Epidermal melanocyte (primary cell): ENCODE measurements around the gene CES3.
A peak's percentile ranks its signal among the peaks of the same experiment; 100 is the strongest.
"Not testable (repeated sequence)": the region's sequence is repeated elsewhere in the genome, so short reads cannot be mapped to it uniquely, and the experiment has no call there.

Experiments used
- DNase-seq: peaks from one replicate; pipeline ENCODE4 v3.0.0; 2011; ENCODE audit warnings: low spot score; ENCODE audit not compliant: insufficient read length

CES3 gene

DNA sequence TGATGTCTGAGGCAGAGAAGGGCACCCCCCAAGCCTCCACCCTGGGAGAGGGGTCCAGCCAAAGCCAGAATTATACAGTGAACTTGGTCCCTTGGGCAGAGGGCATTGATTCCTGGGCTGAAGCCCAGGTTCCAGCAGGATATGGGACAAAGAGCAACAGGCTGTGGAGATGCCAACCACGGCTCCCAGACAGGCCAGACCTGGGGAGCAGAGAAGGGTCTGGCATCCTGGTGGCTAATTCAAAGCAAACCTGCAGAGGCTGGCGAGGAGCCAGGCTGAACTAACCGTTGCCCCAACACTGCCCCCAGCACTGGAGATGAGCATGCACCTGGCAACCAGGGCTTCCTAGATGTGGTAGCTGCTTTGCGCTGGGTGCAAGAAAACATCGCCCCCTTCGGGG lies 3.0 kb downstream of the CES3 start:
- DNase-seq: no peak

DNA sequence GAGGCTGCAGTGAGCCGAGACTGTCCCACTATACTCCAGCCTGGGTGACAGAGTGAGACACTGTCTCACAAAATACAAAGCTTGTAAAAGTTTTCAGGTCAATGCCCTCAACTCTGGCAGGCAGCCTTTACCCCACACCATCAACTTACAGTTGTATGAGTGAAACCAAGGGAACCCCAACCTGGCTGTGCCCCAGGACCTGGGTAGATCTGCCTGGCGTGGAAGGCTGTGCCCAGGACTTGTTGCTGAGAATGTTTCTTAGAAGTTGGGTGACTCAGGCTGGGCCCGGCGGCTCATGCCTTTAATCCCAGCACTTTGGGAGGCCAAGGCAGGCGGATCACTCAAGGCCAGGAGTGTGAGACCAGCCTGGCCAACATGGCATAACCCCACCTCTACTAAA lies 7.8 kb downstream of the CES3 start:
- no peak for DNase-seq

DNA sequence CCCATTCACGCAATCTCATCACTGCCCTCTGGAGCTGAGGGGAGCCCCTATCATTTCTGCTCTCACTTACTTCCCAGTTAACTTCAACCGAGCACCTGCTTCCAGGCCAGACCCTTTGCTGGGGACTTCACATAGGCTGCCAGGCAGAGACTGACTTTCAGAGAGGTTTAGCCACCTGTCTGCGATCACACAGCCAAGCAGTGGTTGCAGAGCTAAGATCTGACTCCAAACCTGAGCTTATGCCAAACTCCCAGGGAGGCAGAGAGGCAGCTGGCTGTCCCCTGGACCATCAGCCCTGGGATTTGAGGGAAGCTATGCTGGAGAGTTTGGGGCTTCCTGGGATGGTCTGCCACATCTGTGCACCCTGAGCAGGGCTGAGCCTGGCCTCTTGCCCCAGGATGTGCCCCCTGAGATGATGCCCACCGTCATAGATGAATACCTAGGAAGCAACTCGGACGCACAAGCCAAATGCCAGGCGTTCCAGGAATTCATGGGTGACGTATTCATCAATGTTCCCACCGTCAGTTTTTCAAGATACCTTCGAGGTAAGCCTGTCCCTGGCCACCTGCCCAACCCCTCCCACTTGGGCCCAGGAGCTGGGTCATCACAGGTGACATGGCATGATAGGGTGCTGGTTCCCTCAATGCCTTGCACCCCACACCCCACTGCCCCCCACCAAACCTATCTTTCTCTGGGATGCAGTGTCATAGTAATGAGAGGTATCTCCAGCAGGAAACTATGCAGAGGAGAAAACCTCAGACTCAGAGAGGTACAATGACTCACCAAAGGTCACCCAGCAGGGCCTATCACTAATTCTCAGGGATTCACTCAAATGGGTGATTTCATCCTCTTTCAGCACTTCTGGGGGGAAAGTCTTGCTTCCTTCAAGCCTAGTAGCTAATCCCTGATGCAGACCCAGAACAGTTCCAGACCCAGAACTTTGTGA lies 10.0 kb downstream of the CES3 start:
- DNase-seq: no peak

GRCh38 chr16:66972983-66973382 lies 11.9 kb downstream of the CES3 start:
- no peak for DNase-seq

DNA sequence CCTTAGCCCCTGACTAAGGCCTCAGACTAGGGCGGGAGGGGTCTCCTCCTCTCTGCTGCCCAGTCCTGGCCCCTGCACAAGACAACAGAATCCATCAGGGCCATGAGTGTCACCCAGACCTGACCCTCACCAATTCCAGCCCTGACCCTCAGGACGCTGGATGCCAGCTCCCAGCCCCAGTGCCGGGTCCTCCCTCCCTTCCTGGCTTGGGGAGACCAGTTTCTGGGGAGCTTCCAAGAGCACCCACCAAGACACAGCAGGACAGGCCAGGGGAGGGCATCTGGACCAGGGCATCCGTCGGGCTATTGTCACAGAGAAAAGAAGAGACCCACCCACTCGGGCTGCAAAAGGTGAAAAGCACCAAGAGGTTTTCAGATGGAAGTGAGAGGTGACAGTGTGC lies 12.7 kb downstream of the CES3 start:
- no peak for DNase-seq

DNA sequence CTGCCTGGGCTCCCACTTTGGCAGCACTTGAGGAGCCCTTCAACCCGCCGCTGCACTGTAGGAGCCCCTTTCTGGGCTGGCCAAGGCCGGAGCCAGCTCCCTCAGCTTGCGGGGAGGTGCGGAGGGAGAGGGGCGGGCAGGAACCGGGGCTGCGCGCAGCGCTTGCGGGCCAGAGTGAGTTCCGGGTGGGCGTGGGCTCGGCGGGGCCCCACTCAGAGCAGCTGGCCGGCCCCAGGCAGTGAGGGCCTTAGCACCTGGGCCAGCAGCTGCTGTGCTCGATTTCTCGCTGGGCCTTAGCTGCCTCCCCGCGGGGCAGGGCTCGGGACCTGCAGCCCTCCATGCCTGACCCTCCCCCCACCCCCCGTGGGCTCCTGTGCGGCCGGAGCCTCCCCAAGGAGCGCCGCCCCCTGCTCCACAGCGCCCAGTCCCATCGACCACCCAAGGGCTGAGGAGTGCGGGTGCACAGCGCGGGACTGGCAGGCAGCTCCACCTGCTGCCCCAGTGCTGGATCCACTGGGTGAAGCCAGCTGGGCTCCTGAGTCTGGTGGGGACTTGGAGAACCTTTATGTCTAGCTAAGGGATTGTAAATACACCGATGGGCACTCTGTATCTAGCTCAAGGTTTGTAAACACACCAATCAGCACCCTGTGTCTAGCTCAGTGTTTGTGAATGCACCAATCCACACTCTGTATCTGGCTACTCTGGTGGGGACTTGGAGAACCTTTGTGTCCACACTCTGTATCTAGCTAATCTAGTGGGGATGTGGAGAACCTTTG lies 13.3 kb downstream of the CES3 start:
- not testable (repeated sequence) for DNase-seq

- not testable (repeated sequence) for DNase-seq
Observed at GRCh38 chr16:66974932-66975246, 13.8 kb downstream of the CES3 start.

GRCh38 chr16:66975302-66975893 lies 14.3 kb downstream of the CES3 start:
- no peak for DNase-seq

GRCh38 chr16:66976746-66977145 lies 15.7 kb downstream of the CES3 start:
- no peak for DNase-seq

DNA sequence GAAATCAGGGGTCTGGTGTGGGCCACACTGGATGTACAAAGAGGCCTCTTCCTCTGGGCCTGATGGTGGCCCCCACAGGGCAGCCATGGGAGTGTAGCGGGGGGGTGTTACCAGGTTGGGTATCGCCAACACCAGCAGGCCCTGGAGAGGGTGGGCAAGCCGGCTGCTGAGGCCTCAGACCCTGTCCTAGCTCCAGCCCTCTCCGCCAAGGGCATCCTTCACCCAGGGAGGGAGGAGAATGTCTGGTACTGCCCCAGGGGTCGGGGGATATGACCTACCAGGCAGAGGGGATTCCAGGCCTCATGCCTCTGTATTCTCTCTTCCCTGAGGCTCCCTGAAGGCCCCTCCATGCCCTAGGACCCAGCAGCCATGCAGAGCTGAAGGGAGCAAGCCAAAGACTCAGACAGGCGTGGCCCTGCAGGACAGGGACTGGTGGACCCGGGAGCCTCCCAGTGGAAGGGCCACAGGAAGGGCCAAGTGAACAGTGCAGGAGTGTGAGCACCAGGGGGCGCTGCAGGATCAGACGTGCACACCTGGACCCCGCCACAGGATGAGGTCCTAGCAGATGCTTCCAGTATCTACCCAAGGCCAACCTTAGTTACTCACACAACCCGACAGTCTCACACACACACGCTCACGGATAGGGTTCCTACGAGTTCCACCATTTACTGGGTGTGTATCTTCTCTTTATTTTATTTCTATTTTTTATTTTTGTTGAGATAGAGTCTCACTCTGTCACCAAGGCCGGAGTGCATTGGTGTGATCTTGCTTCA lies 16.5 kb downstream of the CES3 start:
- peak; percentile 86 for DNase-seq

- no peak for DNase-seq
Observed at GRCh38 chr16:66979011-66979717, 18.1 kb downstream of the CES3 start.

DNA sequence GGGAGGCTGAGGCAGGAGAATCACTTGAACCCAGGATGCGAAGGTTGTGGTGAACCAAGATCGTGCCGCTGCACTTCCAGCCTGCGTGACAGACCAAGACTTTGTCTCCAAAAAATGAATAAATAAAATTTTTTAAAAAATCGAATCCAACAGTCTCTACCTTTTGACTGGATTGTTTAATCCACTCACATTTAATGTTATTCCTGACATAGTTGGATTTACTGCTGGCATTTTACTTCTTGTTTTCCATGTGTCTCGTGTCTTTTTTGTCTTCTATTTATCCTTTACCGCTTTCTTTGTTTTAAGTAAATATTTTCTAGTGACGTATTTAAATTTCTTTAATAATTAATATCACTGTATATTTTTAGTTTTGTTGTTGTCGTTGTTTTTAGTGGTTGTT lies 22.0 kb downstream of the CES3 start:
- no peak for DNase-seq

GRCh38 chr16:66984892-66985311 lies 23.8 kb downstream of the CES3 start:
- DNase-seq: no peak

- no peak for DNase-seq
Observed at GRCh38 chr16:66986559-66986958, 25.5 kb downstream of the CES3 start.

DNA sequence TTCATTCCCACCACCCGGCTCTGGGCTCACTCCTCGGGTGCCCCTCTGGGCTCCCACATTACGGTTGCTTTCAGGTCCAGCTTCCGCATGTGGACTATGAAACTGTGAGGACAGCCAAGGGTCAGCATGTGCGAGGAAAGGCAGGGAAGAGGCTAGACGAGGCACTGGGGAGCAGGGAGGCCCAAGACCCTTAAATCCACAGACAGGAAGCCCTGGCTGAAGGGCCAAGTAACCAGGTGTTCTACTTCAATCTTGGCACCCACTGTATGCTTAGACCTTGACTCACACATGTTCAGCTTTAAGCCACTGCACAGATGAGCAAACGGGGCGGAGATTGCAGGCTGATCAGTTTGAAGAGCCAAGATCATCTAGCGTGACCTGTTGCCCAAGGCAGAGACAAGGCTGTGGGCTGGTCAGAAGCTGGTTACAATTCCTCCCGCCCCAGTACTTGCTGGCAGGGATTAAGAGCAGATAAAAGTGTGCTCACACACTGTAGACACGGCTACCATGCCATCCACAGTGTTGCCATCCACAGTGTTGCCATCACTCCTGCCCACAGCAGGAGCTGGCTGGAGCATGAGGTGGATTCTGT lies 27.2 kb downstream of the CES3 start, which contains the start of gene CES4A:
Gene CES4A (plus strand): TSS at position 393 of the 592 bp plus-strand sequence. CDS start 184 bp downstream, at position 577.
- DNase-seq: no peak

DNA sequence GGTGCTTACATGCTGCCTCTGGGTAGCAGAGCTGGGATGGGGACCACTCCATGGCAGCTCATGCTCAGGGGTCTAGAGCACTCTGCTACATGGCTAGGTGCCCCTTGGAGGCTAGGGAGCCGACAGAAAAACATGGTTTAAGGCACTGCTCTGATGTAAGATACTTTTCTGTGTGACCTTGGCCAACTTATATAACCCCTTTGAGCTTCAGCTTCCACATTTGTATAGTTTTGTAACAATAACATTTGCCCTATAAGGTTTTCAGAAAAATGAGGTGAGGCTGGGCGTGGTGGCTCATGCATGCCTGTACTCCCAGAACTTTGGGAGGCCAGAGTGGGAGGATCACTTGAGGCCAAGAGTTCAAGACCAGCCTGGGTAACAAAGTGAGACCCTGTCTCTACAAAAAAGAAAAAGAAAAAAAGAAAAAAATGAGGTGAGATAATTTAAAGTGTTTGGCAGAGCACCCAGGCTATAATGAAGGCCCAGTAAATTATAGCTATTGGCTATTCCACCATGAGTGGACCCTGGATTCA lies 30.5 kb downstream of the CES3 start:
- DNase-seq: no peak

- not testable (repeated sequence) for DNase-seq
Observed at GRCh38 chr16:66993558-66993957, 32.5 kb downstream of the CES3 start.

GRCh38 chr16:66996324-66996982 lies 35.4 kb downstream of the CES3 start:
- no peak for DNase-seq

GRCh38 chr16:66996983-66997358 lies 35.9 kb downstream of the CES3 start:
- DNase-seq: no peak
